ENCODE measurements around the gene AVP. TPM values are rescaled to one million over a fixed set of nuclear protein-coding genes. Genes with fewer than 3 reads are reported as not detected.

Gene AVP
- total RNA-seq, 1 experiment from 2014 or later = not detected

DNA sequence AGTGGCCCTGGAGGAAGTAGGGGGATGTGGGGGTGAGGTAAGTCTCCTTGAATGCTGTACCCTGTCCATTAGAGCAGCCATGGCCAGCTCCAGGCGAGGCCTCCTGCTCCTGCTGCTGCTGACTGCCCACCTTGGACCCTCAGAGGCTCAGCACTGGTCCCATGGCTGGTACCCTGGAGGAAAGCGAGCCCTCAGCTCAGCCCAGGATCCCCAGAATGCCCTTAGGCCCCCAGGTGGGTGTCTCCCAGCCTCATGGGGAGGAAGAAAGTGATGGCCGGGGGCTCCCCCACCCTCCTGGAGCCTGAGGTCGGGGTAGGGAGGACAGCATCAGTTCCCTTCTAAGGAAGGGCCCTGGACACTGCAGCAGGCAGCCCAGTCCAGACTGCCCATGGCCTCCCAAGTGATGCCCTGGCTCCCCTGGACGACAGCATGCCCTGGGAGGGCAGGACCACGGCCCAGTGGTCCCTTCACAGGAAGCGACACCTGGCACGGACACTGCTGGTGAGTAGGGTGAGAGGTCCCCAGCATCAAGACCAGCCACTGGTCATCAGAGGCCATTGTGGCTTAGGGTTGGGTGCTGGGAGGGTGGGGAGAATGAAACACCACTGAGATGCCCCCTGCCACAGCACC is 40.1 kb downstream of the AVP start:
- peak overlapping the region; percentile 83 for H3K4me3 Mint-ChIP-seq (ENCODE audit: unreplicated experiment)
- H3K4me1 ChIP-seq = peaks cover 14% of the 10 kb centered on the region
- H3K27ac Mint-ChIP-seq (ENCODE audit: unreplicated experiment) = peak overlapping the region; percentile 63
- peaks cover 9% of the 10 kb centered on the region for H3K36me3 ChIP-seq (ENCODE audit: control insufficient read depth, insufficient read depth, low read length)
- ChIA-PET POLR2A (no interaction called here), CTCF (no interaction called here)
- peaks cover 17% of the 10 kb centered on the region for H3K4me1 Mint-ChIP-seq (ENCODE audit: low read depth, unreplicated experiment)
- peak overlapping the region; percentile 96 for H3K4me3 ChIP-seq (ENCODE audit: low read depth, low read length)
- H3K27me3 Mint-ChIP-seq (ENCODE audit: insufficient read depth, unreplicated experiment) = no peaks in the 10 kb centered on the region
- no peaks in the 10 kb centered on the region for H3K9me3 ChIP-seq
- BruUV-seq (replicated peaks) = no TSS peak
- H3K9me3 Mint-ChIP-seq (ENCODE audit: unreplicated experiment) = no peaks in the 10 kb centered on the region
- DNase-seq = no peak
- peaks cover 72% of the 10 kb centered on the region for H3K36me3 Mint-ChIP-seq (ENCODE audit: insufficient read depth, unreplicated experiment)
- no peaks in the 10 kb centered on the region for H3K27me3 ChIP-seq (replicated peaks; ENCODE audit: control insufficient read depth, insufficient read depth, low read length)
- intact Hi-C loops (cut with micrococcal nuclease; ENCODE audit: unreplicated experiment) = no loop called here
- no peak for TF ChIP-seq CTCF (IDR thresholded peaks at IDR 0.05; ENCODE audit: insufficient read depth in 1 of 2, low read depth in 1 of 2, low read length in 1 of 2, severe bottlenecking in 1 of 2, unreplicated experiment in 1 of 2)

- DNase-seq = no peak
- Mint-ChIP-seq H3K9me3 (ENCODE audit: unreplicated experiment) (no peaks in the 10 kb centered on the region), H3K27me3 (ENCODE audit: insufficient read depth, unreplicated experiment) (no peaks in the 10 kb centered on the region), H3K36me3 (ENCODE audit: insufficient read depth, unreplicated experiment) (peaks cover 60% of the 10 kb centered on the region), H3K4me3 (ENCODE audit: unreplicated experiment) (peak within 1 kb of the TSS; percentile 83), H3K4me1 (ENCODE audit: low read depth, unreplicated experiment) (peaks cover 17% of the 10 kb centered on the region), H3K27ac (ENCODE audit: unreplicated experiment) (peak within 1 kb of the TSS; percentile 63)
- no peak for TF ChIP-seq CTCF (IDR thresholded peaks at IDR 0.05; ENCODE audit: insufficient read depth in 1 of 2, low read depth in 1 of 2, low read length in 1 of 2, severe bottlenecking in 1 of 2, unreplicated experiment in 1 of 2)
- Histone ChIP-seq H3K4me1 (peaks cover 14% of the 10 kb centered on the region), H3K36me3 (ENCODE audit: control insufficient read depth, insufficient read depth, low read length) (peaks cover 6% of the 10 kb centered on the region), H3K9me3 (no peaks in the 10 kb centered on the region), H3K27me3 (replicated peaks; ENCODE audit: control insufficient read depth, insufficient read depth, low read length) (no peaks in the 10 kb centered on the region), H3K4me3 (ENCODE audit: low read depth, low read length) (peak within 1 kb of the TSS; percentile 96; the same call in 1 of the 2 replicates)
- intact Hi-C loops (cut with micrococcal nuclease; ENCODE audit: unreplicated experiment) = no loop called here
- ChIA-PET POLR2A (no interaction called here), CTCF (no interaction called here)
- BruUV-seq (replicated peaks) = no TSS peak
These were observed 41.2 kb downstream of the AVP start, which contains the start of gene GNRH2 for GRCh38 chr20:3043322-3043721. Gene GNRH2 (plus strand): TSS chr20:3043622. CDS start chr20:3044415, 793 bp downstream.

DNA sequence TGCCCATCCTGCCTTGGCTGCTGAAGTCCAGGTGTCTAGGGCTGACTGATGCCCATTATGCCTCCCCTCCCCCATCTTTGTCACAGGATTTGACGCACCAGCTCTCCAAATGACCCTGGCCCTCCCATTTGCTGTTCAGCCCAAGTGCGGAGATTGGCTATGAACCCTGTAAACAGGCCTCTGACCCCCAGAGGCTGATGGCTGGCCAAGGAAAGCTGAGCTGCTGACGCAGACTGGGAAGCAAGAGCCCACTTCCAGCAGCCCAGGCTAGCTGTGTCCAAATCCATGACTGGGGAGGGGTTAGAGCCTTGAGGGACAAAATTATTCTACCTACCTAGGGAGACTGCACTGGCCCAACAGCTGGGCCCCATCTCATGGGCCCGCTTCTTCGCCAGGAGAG is 41.9 kb downstream of the AVP start:
- Histone ChIP-seq H3K4me1 (peaks cover 13% of the 10 kb centered on the region), H3K27me3 (replicated peaks; ENCODE audit: control insufficient read depth, insufficient read depth, low read length) (no peaks in the 10 kb centered on the region), H3K9me3 (no peaks in the 10 kb centered on the region), H3K36me3 (ENCODE audit: control insufficient read depth, insufficient read depth, low read length) (peaks cover 3% of the 10 kb centered on the region), H3K4me3 (ENCODE audit: low read depth, low read length) (no peak overlapping the region)
- BruUV-seq (replicated peaks) = no TSS peak
- Mint-ChIP-seq H3K9me3 (ENCODE audit: unreplicated experiment) (no peaks in the 10 kb centered on the region), H3K4me1 (ENCODE audit: low read depth, unreplicated experiment) (peaks cover 17% of the 10 kb centered on the region), H3K36me3 (ENCODE audit: insufficient read depth, unreplicated experiment) (peaks cover 53% of the 10 kb centered on the region), H3K27ac (ENCODE audit: unreplicated experiment) (no peak overlapping the region), H3K27me3 (ENCODE audit: insufficient read depth, unreplicated experiment) (no peaks in the 10 kb centered on the region), H3K4me3 (ENCODE audit: unreplicated experiment) (no peak overlapping the region)
- no peak for TF ChIP-seq CTCF (IDR thresholded peaks at IDR 0.05; ENCODE audit: insufficient read depth in 1 of 2, low read depth in 1 of 2, low read length in 1 of 2, severe bottlenecking in 1 of 2, unreplicated experiment in 1 of 2)
- POLR2A ChIA-PET = no interaction called here
- no peak for DNase-seq
- CTCF ChIA-PET = interaction anchor here (0.9 kb wide), 1 partner anchor 11 kb away, joined by 8 read pairs; no protein-coding TSS in a partner anchor
- intact Hi-C loops (cut with micrococcal nuclease; ENCODE audit: unreplicated experiment) = no loop called here
